ENCODE results near the gene TAX1BP1. TPM values are rescaled to one million over a fixed set of nuclear protein-coding genes. Genes with fewer than 3 reads are reported as not detected.

The TAX1BP1 gene
- total RNA-seq, 1 donor from 2014 or later: 82.5 TPM

DNA sequence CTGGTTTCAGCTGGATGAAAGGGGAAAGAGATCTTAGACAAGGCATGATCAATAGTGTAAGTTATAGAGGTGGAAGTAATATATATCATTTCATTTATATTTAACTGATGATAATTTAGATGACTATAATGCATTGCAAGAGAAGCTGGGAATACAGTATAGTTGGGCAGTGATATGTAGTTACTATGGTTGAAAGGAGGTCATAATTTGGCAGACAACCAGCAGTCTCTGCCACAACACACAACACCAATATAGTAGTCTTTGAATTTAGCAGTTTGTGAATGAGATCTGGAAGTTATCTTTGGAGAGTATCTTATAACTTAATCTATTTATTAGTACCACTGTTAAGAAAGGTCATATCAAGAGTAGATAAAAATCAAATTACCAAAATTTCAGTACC lies 39.9 kb downstream of the TAX1BP1 start:
- DNase-seq (ENCODE audit: low spot score): no peak

DNA sequence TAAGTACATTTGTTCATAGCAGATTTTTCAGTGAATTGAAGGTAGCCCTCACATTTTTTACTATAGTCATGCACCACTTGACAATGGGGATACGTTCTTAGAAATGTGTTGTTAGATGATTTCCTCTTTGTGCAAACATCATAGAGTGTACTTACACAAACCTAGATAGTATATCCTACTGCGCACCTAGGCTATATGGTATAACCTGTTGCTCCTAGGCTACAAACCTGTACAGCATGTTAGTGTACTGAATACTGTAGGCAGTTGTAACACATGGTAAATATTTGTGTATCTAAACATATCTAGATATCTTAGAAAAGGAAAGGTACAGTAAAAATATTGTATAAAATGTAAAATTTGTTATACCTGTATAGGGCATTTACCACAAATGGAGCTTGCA lies 41.2 kb downstream of the TAX1BP1 start:
- no peak for DNase-seq (ENCODE audit: low spot score)

DNA sequence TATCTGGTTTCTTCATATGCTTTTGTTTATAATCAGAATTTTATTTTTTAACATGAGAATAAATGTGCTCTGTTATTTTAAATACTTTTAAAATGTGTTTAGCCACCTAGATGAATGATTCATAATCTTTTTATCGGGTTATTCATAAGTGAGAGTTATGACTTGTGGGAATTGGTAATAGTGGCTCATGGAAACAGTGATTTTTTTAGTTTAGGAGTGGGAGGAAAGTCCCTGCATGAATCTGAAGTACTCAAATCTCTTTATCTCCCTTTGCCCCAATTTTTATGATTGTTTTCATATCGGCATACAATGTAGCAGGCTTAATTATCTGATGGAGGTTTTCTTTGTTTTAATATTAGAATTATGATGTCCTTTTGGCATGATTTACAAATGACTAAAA lies 42.9 kb downstream of the TAX1BP1 start:
- DNase-seq (ENCODE audit: low spot score): no peak

DNA sequence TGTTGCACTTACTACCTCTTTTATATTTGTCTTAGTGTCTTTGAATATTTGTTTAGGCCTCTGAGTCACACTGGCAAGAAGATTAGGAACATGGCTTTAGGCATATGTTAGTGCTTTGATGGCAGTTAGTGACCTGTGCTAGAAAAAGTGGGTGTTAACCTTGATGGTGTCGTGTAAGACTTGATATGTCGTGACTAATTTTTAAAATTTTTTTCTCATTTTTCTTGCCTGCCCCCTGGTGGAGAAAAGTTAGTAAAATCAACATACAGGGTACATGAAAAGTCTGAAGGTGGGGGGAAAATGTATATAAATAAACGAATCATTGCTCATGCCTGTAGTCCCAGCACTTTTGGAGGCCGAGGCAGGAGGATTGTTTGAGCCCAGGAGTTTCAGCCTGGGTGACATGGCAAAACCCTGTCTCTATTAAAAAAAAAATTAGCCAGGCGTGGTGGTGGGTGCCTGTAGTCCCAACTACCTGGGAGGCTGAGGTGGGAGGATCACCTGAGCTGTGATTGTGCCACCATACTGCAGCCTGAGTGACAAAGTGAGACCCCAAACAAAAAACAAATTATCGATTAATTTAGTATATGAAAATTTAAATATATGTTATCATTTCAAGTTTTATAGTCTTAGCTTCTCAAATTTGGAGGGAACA lies 44.6 kb downstream of the TAX1BP1 start:
- DNase-seq (ENCODE audit: low spot score): no peak

DNA sequence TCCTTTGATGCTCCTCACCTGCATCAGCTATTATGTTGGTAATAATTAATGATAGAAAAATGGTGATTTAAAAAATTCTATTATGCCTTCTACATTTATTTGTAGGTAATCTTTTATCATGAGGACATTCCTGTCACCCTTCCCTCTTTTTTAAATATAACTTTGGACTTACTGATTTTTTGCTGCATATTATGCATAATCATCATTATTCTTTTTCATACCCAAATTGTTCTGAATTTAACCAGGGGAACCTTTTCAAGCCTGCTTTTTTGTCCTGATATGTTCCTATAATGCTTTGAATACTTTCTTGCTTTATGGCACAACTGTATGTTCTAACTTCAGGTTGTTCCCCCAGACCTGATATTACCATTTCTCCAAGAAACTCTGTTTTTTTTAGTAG lies 48.5 kb downstream of the TAX1BP1 start:
- DNase-seq (ENCODE audit: low spot score): no peak

DNA sequence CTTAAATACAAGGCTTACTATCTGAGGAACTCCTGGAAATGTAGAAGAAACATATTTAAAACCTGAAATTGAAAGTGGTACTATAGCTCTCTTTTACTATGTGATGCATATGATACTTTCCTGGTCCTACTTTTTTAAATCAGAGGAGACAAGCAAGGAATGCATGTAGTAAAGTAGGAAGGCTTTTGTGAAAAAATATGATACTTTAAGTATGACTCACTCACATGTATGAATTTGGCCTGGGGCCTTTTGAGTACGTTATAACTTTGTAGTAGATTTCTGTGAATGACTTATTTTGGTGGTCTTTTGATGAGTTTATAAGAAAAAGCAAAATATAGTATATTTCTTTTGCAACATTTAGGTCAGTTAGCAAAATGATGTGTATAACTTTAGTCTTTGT lies 53.8 kb downstream of the TAX1BP1 start:
- DNase-seq (ENCODE audit: low spot score): no peak

DNA sequence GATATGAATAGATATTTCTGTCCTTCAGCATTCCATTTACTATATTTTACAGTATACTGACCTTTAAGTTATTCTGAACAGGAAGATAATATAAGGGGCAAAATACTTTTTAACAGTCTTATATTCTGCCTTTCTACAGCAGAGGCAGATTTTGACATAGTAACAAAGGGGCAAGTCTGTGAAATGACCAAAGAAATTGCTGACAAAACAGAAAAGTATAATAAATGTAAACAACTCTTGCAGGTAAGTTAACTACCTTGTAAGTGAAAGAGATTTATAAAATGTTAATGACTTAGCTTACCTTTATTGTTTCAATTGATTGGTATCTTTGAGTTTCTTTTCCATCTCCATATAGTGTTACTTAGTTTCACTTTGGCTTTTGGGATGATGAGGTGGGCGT lies 56.0 kb downstream of the TAX1BP1 start:
- no peak for DNase-seq (ENCODE audit: low spot score)

DNA sequence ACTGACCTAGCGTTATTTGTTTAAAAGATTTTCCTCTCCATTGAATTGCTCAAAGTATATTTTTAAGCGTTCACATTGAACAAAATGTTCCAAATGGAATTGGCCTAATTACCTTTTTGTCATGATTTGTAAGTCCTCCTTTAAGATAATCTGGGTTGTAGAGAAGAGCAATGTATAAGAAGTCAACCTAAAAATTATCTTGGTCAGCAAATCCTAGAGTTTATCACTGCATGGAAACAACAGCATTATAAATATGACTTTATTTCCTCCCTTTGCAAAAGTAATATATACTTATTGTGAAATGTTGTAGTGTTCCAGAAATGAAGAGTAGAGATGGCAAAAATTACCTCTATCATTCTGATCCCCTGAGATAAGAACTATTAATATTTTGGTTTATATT lies 59.2 kb downstream of the TAX1BP1 start:
- DNase-seq (ENCODE audit: low spot score): no peak

DNA sequence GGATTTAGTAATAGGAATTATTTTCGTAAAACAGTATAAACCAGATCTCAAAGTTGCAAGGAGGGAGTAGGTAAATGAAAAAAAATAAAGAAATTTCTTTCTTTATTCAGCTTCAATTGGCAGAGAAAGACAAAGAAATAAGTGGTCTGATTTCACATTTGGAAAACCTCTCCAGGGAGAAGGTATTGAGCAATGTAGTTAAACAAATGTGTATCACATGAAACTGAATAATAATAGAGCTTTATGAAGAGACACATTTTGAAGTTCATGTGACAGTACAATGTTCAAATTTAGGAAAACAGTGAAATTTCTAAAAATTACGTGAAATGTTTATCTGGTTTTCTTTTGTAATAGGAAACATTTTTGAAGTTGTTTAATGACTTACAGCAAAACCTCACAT lies 63.0 kb downstream of the TAX1BP1 start:
- DNase-seq (ENCODE audit: low spot score): no peak

DNA sequence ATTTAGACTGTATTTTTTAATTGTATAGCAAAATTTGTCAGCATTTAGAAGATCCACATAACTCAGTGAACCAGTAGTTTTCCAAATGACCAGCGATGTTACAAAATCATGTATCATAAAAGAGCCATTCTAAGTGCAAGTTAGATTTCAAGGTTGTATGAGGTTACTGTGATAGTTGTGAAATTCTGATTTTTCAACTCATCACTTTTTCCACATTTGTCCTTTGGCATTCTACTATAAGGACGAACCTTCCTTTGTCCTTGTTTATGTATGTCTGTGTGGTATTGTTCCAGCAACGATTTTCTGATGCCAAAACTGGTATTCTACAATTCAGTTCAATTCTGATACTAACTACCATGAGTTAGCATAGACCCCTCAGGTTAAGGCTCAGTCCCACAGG lies 64.2 kb downstream of the TAX1BP1 start:
- no peak for DNase-seq (ENCODE audit: low spot score)

DNA sequence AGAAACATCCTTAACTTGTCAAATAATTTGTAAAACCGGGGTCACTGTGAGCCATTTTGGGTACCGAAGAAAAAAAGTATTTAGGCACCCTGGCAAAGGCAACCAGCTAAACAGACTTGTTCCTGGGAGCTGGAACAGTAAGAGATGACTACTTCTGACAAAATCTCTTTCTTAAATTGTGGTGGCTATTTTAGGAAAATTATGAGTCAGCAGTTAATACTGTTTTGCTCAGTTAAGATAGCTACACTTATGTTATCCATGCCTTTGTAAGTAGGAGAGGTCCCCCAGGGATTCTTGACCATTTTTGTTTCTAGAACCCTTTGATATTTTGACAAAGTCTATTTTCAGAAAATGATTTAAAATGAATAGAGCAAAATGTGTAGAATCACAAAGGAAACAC lies 68.7 kb downstream of the TAX1BP1 start:
- DNase-seq (ENCODE audit: low spot score): no peak

DNA sequence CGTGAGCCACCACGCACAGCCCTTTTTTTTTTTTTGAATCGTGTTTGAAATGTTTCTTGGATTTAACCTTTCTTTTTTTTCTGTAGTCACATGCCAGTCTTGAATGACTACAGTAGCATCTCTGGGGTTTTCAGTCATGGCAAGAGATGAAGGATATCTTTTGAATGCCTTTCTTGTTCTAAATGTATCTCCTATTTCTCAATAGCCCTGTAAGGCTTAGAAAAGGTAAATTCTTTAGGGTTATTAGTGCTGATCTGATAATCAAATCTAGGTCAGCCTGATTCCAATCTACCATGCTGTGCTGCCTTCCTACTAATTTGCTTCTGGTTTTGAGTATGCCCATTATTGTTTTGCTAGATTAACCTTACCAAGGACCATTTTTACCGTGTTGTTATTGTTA lies 70.2 kb downstream of the TAX1BP1 start:
- DNase-seq (ENCODE audit: low spot score): no peak

DNA sequence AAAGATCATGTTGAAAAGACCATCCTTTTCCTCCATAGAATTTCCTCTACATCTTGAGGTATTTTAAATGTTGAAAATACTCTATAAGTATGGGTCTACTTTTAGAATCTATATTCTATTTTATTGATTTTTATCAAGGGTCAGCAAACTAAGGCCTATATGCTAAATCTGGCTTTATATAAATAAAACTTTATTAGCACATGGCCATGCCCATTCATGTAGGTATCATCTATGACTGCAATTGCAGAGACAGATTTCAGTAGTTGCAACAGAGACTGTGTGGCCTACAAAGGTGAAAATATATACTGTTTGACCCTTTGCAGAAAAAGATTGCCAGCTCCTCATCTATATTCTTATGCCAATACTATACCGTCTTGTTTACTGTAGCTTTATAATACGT lies 72.7 kb downstream of the TAX1BP1 start:
- no peak for DNase-seq (ENCODE audit: low spot score)

DNA sequence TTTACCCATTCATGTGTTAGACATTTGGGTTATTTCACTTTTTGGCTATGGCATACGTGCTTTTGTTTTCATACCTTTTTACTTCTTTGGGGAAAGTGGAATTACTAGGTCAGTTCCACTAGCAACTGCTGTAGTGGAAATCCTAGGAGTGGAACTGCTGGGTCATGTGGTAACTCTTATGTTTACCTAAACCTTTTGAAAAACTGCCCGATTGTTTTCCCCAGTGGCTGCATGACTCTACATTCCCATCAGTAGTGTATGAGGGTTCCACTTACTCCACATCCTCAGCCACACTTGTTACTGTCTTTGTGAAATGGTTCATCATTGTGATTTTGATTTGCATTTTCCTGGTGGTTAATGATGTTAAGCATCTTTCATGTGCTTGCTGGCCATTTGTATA lies 82.3 kb downstream of the TAX1BP1 start:
- DNase-seq (ENCODE audit: low spot score): no peak

DNA sequence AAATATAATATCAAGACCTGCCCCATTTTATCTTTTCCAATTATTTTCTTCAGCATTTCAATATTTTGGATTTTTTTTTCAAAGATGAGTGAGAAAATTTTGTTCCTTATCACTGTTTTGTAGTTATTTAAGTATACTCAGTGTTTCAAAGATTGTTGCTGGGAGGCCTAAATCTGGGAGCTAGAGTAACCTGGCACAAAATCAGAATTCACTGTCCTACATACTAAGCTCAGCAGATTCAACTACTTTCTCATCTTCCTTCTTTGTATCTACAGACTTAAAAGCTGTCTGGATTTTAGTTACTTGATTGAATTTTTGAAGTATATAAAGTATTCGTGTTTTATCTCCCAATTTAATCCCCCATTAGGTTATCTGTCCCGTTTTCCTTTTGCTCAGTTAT lies 85.9 kb downstream of the TAX1BP1 start:
- DNase-seq (ENCODE audit: low spot score): no peak

DNA sequence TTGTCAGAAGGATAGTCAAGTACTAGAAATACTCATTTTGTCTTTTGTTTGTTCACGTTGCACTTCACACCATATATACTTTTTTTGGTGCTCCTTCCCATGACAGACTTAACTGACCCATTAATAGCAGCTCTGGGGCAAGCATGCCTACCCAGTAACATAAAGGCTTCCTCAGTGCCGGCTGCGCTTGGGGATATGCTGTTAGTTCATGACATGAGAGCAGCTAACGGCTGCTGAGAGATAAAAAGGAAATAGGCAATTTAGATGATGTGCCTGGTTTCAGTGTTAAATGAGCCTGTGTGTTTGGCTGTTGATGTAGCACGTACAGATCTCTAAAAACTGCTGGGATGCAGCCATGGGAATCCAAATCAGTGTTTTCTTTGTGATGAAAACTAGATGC lies 86.4 kb downstream of the TAX1BP1 start:
- DNase-seq (ENCODE audit: low spot score): no peak

DNA sequence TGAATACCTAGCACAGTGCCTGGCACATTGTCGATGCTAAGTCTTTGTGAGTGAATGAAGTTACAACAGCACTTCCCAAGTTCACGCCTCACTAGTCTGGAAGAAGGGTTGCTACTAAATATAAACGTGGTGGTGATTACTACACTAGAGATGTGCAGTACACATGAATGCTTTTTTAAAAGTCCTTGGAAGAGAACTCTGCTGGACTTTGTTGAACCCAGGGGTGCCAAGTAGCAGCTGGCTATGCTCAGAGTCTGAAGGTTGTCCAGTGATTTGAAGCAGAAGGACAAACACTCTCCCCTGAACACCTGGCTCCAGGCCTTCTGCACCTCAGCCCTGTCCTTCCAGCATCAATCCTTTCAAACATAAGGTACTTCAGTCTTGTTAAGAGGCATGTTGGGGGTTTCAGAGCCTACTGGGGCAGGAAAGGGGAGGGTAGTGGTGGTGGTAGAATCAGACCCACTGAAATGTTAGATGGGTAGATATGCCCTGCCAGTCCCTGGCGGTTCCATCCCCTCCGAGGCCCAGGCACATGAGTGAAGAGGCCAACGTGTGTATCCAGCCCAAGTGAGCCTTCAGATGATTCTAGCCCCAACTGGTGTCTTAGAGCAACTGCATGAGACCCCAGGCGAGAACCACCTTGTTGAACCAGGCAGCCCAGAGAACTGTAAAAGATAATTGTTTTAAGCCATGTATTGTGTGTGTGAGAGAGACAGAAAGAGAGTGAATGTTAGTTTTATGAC lies 94.4 kb downstream of the TAX1BP1 start:
- DNase-seq (ENCODE audit: low spot score): no peak

DNA sequence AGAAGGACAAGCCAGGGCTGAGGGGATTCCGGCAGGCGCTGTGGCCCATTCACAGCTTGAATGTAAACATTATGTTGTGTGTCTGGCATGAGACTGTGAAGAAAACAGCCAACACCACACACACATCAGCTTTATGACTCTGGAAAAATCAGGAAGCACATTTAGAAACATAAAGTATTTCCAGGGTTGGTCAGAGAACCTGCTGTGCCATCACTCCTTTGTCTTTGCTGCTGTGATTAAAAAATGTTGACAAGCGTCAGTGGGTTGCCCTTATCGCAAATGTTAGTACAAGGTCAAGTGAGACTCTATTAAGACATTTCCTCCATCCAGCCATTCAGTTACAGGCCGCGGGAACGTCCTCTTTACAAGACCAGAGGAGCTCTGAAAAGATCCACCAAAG lies 95.4 kb downstream of the TAX1BP1 start:
- no peak for DNase-seq (ENCODE audit: low spot score)

DNA sequence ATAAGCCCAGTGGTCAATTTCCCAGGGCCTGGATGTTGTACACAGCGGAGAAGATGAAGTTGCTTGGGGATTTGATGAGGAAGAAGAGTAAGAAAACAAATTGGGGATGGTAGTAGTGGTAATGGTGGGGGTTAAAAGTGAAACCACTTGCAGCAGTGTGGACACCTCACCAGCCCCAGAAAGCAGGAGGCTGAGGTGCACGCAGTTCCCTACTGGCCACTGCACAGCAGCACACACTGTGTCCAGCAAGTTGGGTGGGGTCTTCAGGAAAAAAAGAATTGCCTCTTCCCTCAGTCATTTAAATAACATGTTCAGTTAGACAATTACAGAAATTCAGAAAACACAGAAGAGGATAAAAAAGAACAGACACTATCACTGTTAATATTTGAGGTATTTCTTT lies 96.6 kb downstream of the TAX1BP1 start:
- DNase-seq (ENCODE audit: low spot score): no peak

DNA sequence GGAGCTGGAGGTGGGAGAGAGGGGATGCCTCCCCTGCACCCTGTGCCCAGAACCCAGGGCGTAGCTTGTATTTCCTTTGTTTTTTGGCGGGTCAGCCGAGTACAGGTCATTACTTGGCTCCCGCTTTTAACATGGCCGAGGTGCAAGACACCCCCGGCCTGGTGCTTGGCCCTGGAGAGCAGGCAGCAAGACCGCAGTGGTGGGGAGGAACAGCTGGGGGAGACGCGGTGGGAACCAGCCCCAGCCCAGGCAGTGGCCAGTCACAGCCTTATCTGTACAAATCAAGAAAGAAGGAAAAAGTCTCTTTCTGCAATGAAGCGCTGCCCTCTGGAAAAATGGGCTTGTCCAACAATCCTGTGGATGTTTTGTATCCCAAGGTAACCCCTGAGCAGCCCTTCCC lies 99.1 kb downstream of the TAX1BP1 start:
- no peak for DNase-seq (ENCODE audit: low spot score)

DNA sequence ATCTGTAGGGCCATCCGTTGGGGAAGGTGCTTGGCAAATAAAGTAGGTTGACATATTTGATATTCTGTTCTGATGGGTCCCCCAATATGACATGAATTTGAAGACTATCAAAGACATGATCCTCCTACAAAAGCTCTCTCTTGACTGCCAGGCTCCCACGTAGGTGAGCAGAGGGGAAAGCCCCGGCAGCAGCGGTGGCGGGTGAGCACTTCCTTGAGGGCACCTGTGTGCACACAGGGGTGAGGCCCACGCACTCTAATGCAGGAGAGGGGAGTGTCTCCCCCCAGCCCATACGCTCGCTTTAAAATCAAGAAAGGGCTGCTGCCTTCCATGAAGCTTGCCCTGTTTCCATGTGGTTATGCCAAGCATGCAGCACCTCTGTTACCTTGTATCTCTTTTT lies 100.4 kb downstream of the TAX1BP1 start:
- no peak for DNase-seq (ENCODE audit: low spot score)

DNA sequence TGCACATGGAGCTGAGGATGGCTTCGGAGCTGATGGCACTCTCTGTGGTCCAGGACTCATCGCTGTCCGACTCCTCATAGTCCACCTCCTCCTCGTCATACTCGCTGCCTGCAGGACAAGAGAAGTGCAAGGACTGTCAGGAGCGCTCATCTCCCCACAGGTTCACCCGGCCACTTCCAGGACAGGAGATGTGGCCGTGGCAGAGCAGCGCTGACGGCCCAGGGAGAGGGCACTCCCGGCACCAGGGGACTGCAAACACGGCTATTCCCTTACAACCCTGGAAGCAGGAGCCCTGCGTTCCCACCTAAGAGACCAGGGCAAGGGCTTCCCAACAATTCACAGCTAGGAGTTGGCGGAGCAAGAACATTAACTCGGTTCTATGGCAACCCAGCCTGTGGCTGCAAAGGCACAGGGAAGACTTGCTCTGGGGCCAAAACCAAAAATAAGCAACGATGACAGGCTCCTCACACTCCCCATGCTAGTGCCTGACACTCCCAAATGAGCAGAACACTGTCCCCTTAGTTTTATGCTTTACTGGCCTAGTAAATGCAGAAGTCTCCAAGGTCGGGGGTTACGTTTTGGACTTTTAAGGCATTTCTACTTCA lies 100.9 kb downstream of the TAX1BP1 start:
- DNase-seq (ENCODE audit: low spot score): no peak

Data from mesenteric fat pad (tissue), 1 donor.